H1 (cell line): ENCODE measurements around the gene DNAL4. TPM values are rescaled to one million over a fixed set of nuclear protein-coding genes. Genes with fewer than 3 reads are reported as not detected.

Source experiments
- CTCF ChIA-PET: fragments of 300-600 bp; sonication (Branson Sonifier 250); formaldehyde crosslinking; loops from one replicate; lab custom pipeline; 2021; ENCODE audit not compliant: partially characterized antibody; lab: Charles Lee
- POLR2A ChIA-PET: fragments of 300-600 bp; sonication (Branson Sonifier 250); formaldehyde crosslinking; loops from one replicate; lab custom pipeline; 2021; ENCODE audit warnings: inconsistent platforms; ENCODE audit not compliant: partially characterized antibody; lab: Charles Lee
- DNase-seq, 2 experiments: peaks; one replicate each; pipeline versions ENCODE4 v3.0.0 to v3.0.0-alpha.2; 2010 to 2022; ENCODE audit warnings: low spot score in 2 of 2, low read depth in 1 of 2, mixed read lengths in 1 of 2
- FAIRE-seq: peaks from 2 replicates; lab custom pipeline; 2011; peaks lifted over from hg19 to GRCh38; lab: Jason Lieb, UNC
- H2AFZ ChIP-seq: 2 replicates; pipeline ENCODE4 v1.8.1; 2012; ENCODE audit warnings: low read length, inconsistent platforms
- H2AK5ac ChIP-seq: 2 replicates; pipeline ENCODE4 v1.6.1; 2013; ENCODE audit warnings: low read depth, low read length
- H2BK120ac ChIP-seq: replicated peaks from 2 replicates; pipeline ENCODE3; 2013; ENCODE audit warnings: low read depth, low read length, inconsistent platforms
- H2BK12ac ChIP-seq: 2 replicates; pipeline ENCODE4 v1.6.1; 2013; ENCODE audit warnings: low read depth, low read length
- H2BK15ac ChIP-seq: 2 replicates; pipeline ENCODE4 v1.6.1; 2013; ENCODE audit warnings: low read length
- H2BK20ac ChIP-seq: 2 replicates; pipeline ENCODE4 v1.6.1; 2013; ENCODE audit warnings: low read length
- H2BK5ac ChIP-seq: 2 replicates; pipeline ENCODE4 v1.6.1; 2013; ENCODE audit warnings: low read depth, low read length
- H3K14ac ChIP-seq: 2 replicates; pipeline ENCODE4 v1.6.1; 2013; ENCODE audit warnings: inconsistent platforms; ENCODE audit not compliant: insufficient read length
- H3K18ac ChIP-seq: 2 replicates; pipeline ENCODE4 v1.6.1; 2013; ENCODE audit warnings: low read length; ENCODE audit errors: extremely low read depth
- H3K23ac ChIP-seq: 2 replicates; pipeline ENCODE4 v1.6.1; 2013; ENCODE audit warnings: inconsistent platforms; ENCODE audit not compliant: insufficient read length
- H3K23me2 ChIP-seq: 2 replicates; pipeline ENCODE4 v1.6.1; 2013; ENCODE audit warnings: low read depth, low read length
- H3K27ac ChIP-seq: 2 replicates; pipeline ENCODE4 v1.6.1; 2011; ENCODE audit warnings: low read depth, low read length, inconsistent platforms
- H3K27me3 ChIP-seq, 4 experiments: replicated peaks in 1 of 4; 1 replicate in 1 of 4; 2 replicates in 3 of 4; pipeline versions ENCODE4 v1.6.1 to v1.8.1; 2011 to 2013; ENCODE audit warnings: low read length in 3 of 4, mild to moderate bottlenecking in 3 of 4, inconsistent platforms in 2 of 4, mixed read lengths in 2 of 4, moderate library complexity in 1 of 4; ENCODE audit not compliant: control insufficient read depth in 3 of 4, insufficient read depth in 3 of 4; ENCODE audit errors: extremely low read depth in 1 of 4
- H3K36me3 ChIP-seq, 4 experiments: 2 replicates each; pipeline versions ENCODE4 v1.6.1 to v1.8.1; 2011 to 2013; ENCODE audit warnings: mild to moderate bottlenecking in 4 of 4, low read length in 3 of 4, moderate library complexity in 2 of 4, control low read depth in 1 of 4, inconsistent platforms in 1 of 4; ENCODE audit not compliant: insufficient read depth in 4 of 4, control insufficient read depth in 2 of 4
- H3K4ac ChIP-seq: replicated peaks from 2 replicates; pipeline ENCODE3; 2013; ENCODE audit warnings: low read length, low read depth, mixed read lengths, inconsistent platforms; ENCODE audit not compliant: insufficient read length
- H3K4me1 ChIP-seq, 4 experiments: replicated peaks in 1 of 4; 1 replicate in 1 of 4; 2 replicates in 3 of 4; pipeline versions ENCODE4 v1.6.1 to v1.8.1; 2011 to 2013; ENCODE audit warnings: low read length in 3 of 4, inconsistent platforms in 2 of 4, mixed read lengths in 1 of 4; ENCODE audit not compliant: insufficient read depth in 4 of 4, control insufficient read depth in 3 of 4
- H3K4me2 ChIP-seq, 2 experiments: 2 replicates each; pipeline versions ENCODE4 v1.6.1 to v1.8.1; 2011 to 2013; ENCODE audit warnings: low read depth in 2 of 2, low read length in 2 of 2, control low read depth in 1 of 2, inconsistent platforms in 1 of 2, mild to moderate bottlenecking in 1 of 2; ENCODE audit not compliant: insufficient read depth in 1 of 2
- H3K4me3 ChIP-seq, 4 experiments: fragments of 200-600, 300-600 bp in 1 of 4; sonication (generic), shearing (Covaris generic), sonication (Bioruptor Twin) in 1 of 4; 2 replicates each; pipeline versions ENCODE4 v1.5.1 to v1.8.1; 2011 to 2016; ENCODE audit warnings: low read length in 4 of 4, low read depth in 3 of 4, control low read depth in 2 of 4, inconsistent platforms in 2 of 4, mild to moderate bottlenecking in 2 of 4, mixed read lengths in 1 of 4, moderate library complexity in 1 of 4; ENCODE audit not compliant: insufficient read depth in 2 of 4; ENCODE audit errors: extremely low read depth in 1 of 4
- H3K56ac ChIP-seq: replicated peaks from 2 replicates; pipeline ENCODE3; 2013; ENCODE audit warnings: low read depth, mild to moderate bottlenecking, mixed read lengths, low read length, inconsistent platforms; ENCODE audit not compliant: insufficient read length
- H3K79me1 ChIP-seq: 2 replicates; pipeline ENCODE4 v1.6.1; 2013; ENCODE audit warnings: low read depth, low read length, control low read depth
- H3K79me2 ChIP-seq, 2 experiments: 2 replicates each; pipeline versions ENCODE4 v1.6.1 to v1.8.1; 2012 to 2013; ENCODE audit warnings: low read length in 2 of 2, mild to moderate bottlenecking in 2 of 2, inconsistent platforms in 1 of 2; ENCODE audit not compliant: insufficient read depth in 2 of 2, control insufficient read depth in 1 of 2
- H3K9ac ChIP-seq, 4 experiments: replicated peaks in 1 of 4; 1 replicate in 1 of 4; 2 replicates in 3 of 4; pipeline versions ENCODE4 v1.6.1 to v1.8.1; 2011 to 2013; ENCODE audit warnings: low read depth in 3 of 4, low read length in 3 of 4, control low read depth in 2 of 4, mild to moderate bottlenecking in 2 of 4, moderate library complexity in 2 of 4, inconsistent platforms in 1 of 4; ENCODE audit errors: extremely low read depth in 1 of 4
- H3K9me3 ChIP-seq, 2 experiments: 2 replicates each; pipeline versions ENCODE4 v1.6.1 to v1.8.1; 2012 to 2013; ENCODE audit warnings: mild to moderate bottlenecking in 2 of 2, moderate library complexity in 2 of 2, control low read depth in 1 of 2, inconsistent platforms in 1 of 2, low read depth in 1 of 2, low read length in 1 of 2, mixed read lengths in 1 of 2; ENCODE audit not compliant: insufficient read depth in 2 of 2
- H4K20me1 ChIP-seq, 2 experiments: replicated peaks in 1 of 2; 2 replicates each; pipeline versions ENCODE3 to v1.8.1; 2011 to 2013; ENCODE audit warnings: inconsistent platforms in 2 of 2, low read length in 2 of 2, mild to moderate bottlenecking in 1 of 2; ENCODE audit not compliant: insufficient read depth in 2 of 2, control insufficient read depth in 1 of 2
- H4K5ac ChIP-seq: 2 replicates; pipeline ENCODE4 v1.6.1; 2013; ENCODE audit warnings: low read length, low read depth, mixed read lengths, inconsistent platforms; ENCODE audit not compliant: insufficient read length
- H4K8ac ChIP-seq: 2 replicates; pipeline ENCODE4 v1.8.0; 2013; ENCODE audit warnings: mild to moderate bottlenecking, moderate library complexity, low read length, inconsistent platforms; ENCODE audit not compliant: insufficient read depth; ENCODE audit errors: extremely low read depth
- H4K91ac ChIP-seq: replicated peaks from 2 replicates; pipeline ENCODE3; 2013; ENCODE audit warnings: low read length, mixed read lengths, inconsistent platforms; ENCODE audit not compliant: insufficient read length
- ASH2L ChIP-seq: fragments of 200-600, 300-600 bp; sonication (generic); IDR thresholded peaks from one replicate; pipeline ENCODE4 v1.7.1; 2017; ENCODE audit warnings: low read length
- BCL11A ChIP-seq, 2 experiments: IDR thresholded peaks; one replicate each; pipeline ENCODE4 v1.6.1; 2011; ENCODE audit warnings: low read depth in 2 of 2, low read length in 2 of 2, mild to moderate bottlenecking in 2 of 2
- CTBP2 ChIP-seq: IDR thresholded peaks from 2 replicates; pipeline ENCODE4 v1.7.0; 2011; ENCODE audit warnings: borderline replicate concordance, mild to moderate bottlenecking, moderate library complexity, mixed read lengths, low read length; ENCODE audit not compliant: insufficient read depth, insufficient read length
- POLR2AphosphoS5 ChIP-seq: IDR thresholded peaks from 2 replicates; pipeline ENCODE4 v1.6.1; 2011; ENCODE audit warnings: low read depth, low read length
- RAD21 ChIP-seq, 2 experiments: IDR thresholded peaks in 1 of 2; conservative IDR thresholded peaks in 1 of 2; 2 replicates each; pipeline ENCODE4 v1.6.1; 2011; ENCODE audit warnings: low read depth in 2 of 2, low read length in 2 of 2, improper control_type of control experiment in 1 of 2, inconsistent platforms in 1 of 2, mild to moderate bottlenecking in 1 of 2, moderate library complexity in 1 of 2
- SP1 ChIP-seq: IDR thresholded peaks from 2 replicates; pipeline ENCODE4 v1.6.1; 2011; ENCODE audit warnings: low read depth, low read length
- SP4 ChIP-seq: IDR thresholded peaks from 2 replicates; pipeline ENCODE4 v1.6.1; 2012; ENCODE audit warnings: low read length, inconsistent platforms
- WGBS, 2 experiments: shearing (Covaris generic) in 1 of 2; methylation state at CpG; one replicate each; pipeline versions ENCODE4 v1.1.6 to v1.1.7; 2013 to 2015; ENCODE audit warnings: low lambda C conversion rate in 2 of 2, mixed read lengths in 2 of 2, inconsistent platforms in 1 of 2, low coverage in 1 of 2, missing lambda C conversion rate in 1 of 2; ENCODE audit not compliant: insufficient replicate concordance in 2 of 2, insufficient coverage in 1 of 2, insufficient read length in 1 of 2; ENCODE audit errors: extremely low coverage in 1 of 2, missing lambda C conversion rate in 1 of 2; 5-methylcytosine and 5-hydroxymethylcytosine counted together
- polyA plus RNA-seq, 7 experiments: library from polyadenylated mRNA; depleted of rRNA in 3 of 7; stranded (reverse) in 5 of 7; unstranded in 2 of 7; fragments of >200 nt in 5 of 7; fragments of 200-250 nt in 2 of 7; gene quantifications; 1 replicate in 5 of 7; 2 replicates in 1 of 7; 4 replicates in 1 of 7; pipeline versions ENCODE4 v1.2.1 to v1.2.3, GENCODE V29; 2011 to 2013; ENCODE audit warnings: missing spikeins in 2 of 7, mixed read lengths in 2 of 7
- total RNA-seq: library from RNA; stranded (reverse); fragmentation: NEBNext Ultra II Directional; extraction: Animal tissue kit (Norgen Biotek cat#: 25700); gene quantifications from 2 replicates; pipeline ENCODE4 v1.2.1, GENCODE V29; 2021
- TF ChIP-seq, protein P1 (sequence below), 3 experiments: IDR thresholded peaks; 1 replicate in 2 of 3; 2 replicates in 1 of 3; pipeline versions ENCODE4 v1.5.1 to v1.6.1; 2011; ENCODE audit warnings: low read length in 3 of 3, mild to moderate bottlenecking in 3 of 3, inconsistent platforms in 2 of 3, low read depth in 1 of 3, moderate library complexity in 1 of 3; ENCODE audit not compliant: insufficient read depth in 1 of 3; ENCODE audit errors: control extremely low read depth in 1 of 3

Gene DNAL4
- total and polyA plus RNA-seq, 2 of the 8 experiments (the other 6 are each of a cell fraction or from before 2014, with no cell fraction given) = 8.8 to 14.0 TPM

DNA sequence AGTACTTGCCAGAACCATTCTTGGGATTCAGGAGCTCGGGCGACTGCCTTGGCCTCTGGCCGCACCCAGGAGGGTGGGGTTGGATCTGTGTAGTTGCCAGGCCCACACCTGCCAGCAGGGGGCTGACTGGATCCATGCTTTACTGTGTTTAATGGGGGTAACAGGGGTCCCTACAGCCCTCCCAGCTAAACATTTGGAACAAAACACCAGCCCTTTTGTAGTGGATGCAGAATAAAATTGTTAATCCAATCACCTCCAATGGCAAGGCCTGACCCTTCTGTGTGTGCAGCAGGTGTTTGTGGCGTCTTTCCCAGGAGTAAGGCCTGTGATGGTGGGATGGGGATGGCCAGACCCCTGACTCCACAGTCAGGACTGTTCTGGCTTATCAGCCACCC, 60.6 kb downstream of the DNAL4 start:
- H3K23ac ChIP-seq = no peak overlapping the region
- no peaks in the 10 kb centered on the region for H3K4me1 ChIP-seq
- H4K91ac ChIP-seq = no peak overlapping the region
- H3K23me2 ChIP-seq = no peaks in the 10 kb centered on the region
- no peak overlapping the region for H3K27ac ChIP-seq
- POLR2A ChIA-PET = interaction anchor here (0.8 to 13.2 kb wide), 7 partner anchors 8 to 52 kb away, joined by 3 to 112 read pairs (median 4); partner anchors contain the start of genes GTPBP1 and TOMM22
- no peaks in the 10 kb centered on the region for H3K27me3 ChIP-seq
- H3K9ac ChIP-seq = no peak overlapping the region
- no peak overlapping the region for H3K4ac ChIP-seq
- CTCF ChIA-PET = interaction anchor here (0.6 to 11.1 kb wide), 21 partner anchors 9 to 236 kb away, joined by 3 to 124 read pairs (median 4); partner anchors contain the start of genes DNAL4, GTPBP1 and SUN2
- peaks cover 14 to 42% (median 35%) of the 10 kb centered on the region in 4 experiments; a peak in 7 of 8 replicates for H3K36me3 ChIP-seq
- no peak overlapping the region for H3K56ac ChIP-seq
- no peak overlapping the region for H3K4me3 ChIP-seq
- DNase-seq = peak in 1 of 2 experiments; percentile 80
- H3K79me1 ChIP-seq = no peaks in the 10 kb centered on the region
- TF ChIP-seq RAD21 (IDR thresholded peaks at IDR 0.05 in 1 of 2, conservative IDR thresholded peaks at IDR 0.05 in 1 of 2; ENCODE audit: low read depth in 2 of 2, low read length in 2 of 2) (peak; percentile 43 to 63), POLR2AphosphoS5 (0 out of 2 replicates have a peak, but pooled peaks have one; percentile 14), CTBP2 (no peak), ASH2L (no peak), SP4 (no peak), SP1 (no peak), BCL11A (IDR thresholded peaks at IDR 0.05; ENCODE audit: low read depth in 2 of 2, low read length in 2 of 2) (no peak)
- TF ChIP-seq, protein P1, sequence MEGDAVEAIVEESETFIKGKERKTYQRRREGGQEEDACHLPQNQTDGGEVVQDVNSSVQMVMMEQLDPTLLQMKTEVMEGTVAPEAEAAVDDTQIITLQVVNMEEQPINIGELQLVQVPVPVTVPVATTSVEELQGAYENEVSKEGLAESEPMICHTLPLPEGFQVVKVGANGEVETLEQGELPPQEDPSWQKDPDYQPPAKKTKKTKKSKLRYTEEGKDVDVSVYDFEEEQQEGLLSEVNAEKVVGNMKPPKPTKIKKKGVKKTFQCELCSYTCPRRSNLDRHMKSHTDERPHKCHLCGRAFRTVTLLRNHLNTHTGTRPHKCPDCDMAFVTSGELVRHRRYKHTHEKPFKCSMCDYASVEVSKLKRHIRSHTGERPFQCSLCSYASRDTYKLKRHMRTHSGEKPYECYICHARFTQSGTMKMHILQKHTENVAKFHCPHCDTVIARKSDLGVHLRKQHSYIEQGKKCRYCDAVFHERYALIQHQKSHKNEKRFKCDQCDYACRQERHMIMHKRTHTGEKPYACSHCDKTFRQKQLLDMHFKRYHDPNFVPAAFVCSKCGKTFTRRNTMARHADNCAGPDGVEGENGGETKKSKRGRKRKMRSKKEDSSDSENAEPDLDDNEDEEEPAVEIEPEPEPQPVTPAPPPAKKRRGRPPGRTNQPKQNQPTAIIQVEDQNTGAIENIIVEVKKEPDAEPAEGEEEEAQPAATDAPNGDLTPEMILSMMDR (IDR thresholded peaks at IDR 0.05; ENCODE audit: control extremely low read depth in 1 of 3, insufficient read depth in 1 of 3, low read depth in 1 of 3, low read length in 3 of 3) = peak; percentile 57 to 89 (median 70)
- no peaks in the 10 kb centered on the region for H3K79me2 ChIP-seq
- FAIRE-seq = no peak
- H2BK15ac ChIP-seq = no peak overlapping the region
- no peak overlapping the region for H3K14ac ChIP-seq
- 89% methylated on average over 4 of the region's 4 CpGs; no CpG with 5 or more reads in 1 of the 2 experiments for WGBS, 2 experiments
- no peak overlapping the region for H2BK12ac ChIP-seq
- H2AFZ ChIP-seq = no peak overlapping the region
- no peak overlapping the region for H4K8ac ChIP-seq
- H3K9me3 ChIP-seq = no peaks in the 10 kb centered on the region
- H3K4me2 ChIP-seq = no peak overlapping the region
- H2BK20ac ChIP-seq = no peak overlapping the region
- H4K5ac ChIP-seq = no peak overlapping the region
- no peak overlapping the region for H2BK5ac ChIP-seq
- H2BK120ac ChIP-seq = no peak overlapping the region
- H3K18ac ChIP-seq = no peak overlapping the region
- peaks cover 6 to 10% of the 10 kb centered on the region in 2 experiments for H4K20me1 ChIP-seq
- H2AK5ac ChIP-seq = no peak overlapping the region
